H1 (cell line): ENCODE measurements around the gene SLC35F1. TPM values are rescaled to one million over a fixed set of nuclear protein-coding genes. Genes with fewer than 3 reads are reported as not detected.

Experiments
- CTCF ChIA-PET: fragments of 300-600 bp; sonication (Branson Sonifier 250); formaldehyde crosslinking; loops from one replicate; lab custom pipeline; 2021; ENCODE audit not compliant: partially characterized antibody; lab: Charles Lee
- POLR2A ChIA-PET: fragments of 300-600 bp; sonication (Branson Sonifier 250); formaldehyde crosslinking; loops from one replicate; lab custom pipeline; 2021; ENCODE audit warnings: inconsistent platforms; ENCODE audit not compliant: partially characterized antibody; lab: Charles Lee
- DNase-seq, 2 experiments: peaks; one replicate each; pipeline versions ENCODE4 v3.0.0 to v3.0.0-alpha.2; 2010 to 2022; ENCODE audit warnings: low spot score in 2 of 2, low read depth in 1 of 2, mixed read lengths in 1 of 2
- FAIRE-seq: peaks from 2 replicates; lab custom pipeline; 2011; peaks lifted over from hg19 to GRCh38; lab: Jason Lieb, UNC
- H2AFZ ChIP-seq: 2 replicates; pipeline ENCODE4 v1.8.1; 2012; ENCODE audit warnings: low read length, inconsistent platforms
- H2AK5ac ChIP-seq: 2 replicates; pipeline ENCODE4 v1.6.1; 2013; ENCODE audit warnings: low read depth, low read length
- H2BK120ac ChIP-seq: replicated peaks from 2 replicates; pipeline ENCODE3; 2013; ENCODE audit warnings: low read depth, low read length, inconsistent platforms
- H2BK12ac ChIP-seq: 2 replicates; pipeline ENCODE4 v1.6.1; 2013; ENCODE audit warnings: low read depth, low read length
- H2BK15ac ChIP-seq: 2 replicates; pipeline ENCODE4 v1.6.1; 2013; ENCODE audit warnings: low read length
- H2BK20ac ChIP-seq: 2 replicates; pipeline ENCODE4 v1.6.1; 2013; ENCODE audit warnings: low read length
- H2BK5ac ChIP-seq: 2 replicates; pipeline ENCODE4 v1.6.1; 2013; ENCODE audit warnings: low read depth, low read length
- H3K14ac ChIP-seq: 2 replicates; pipeline ENCODE4 v1.6.1; 2013; ENCODE audit warnings: inconsistent platforms; ENCODE audit not compliant: insufficient read length
- H3K18ac ChIP-seq: 2 replicates; pipeline ENCODE4 v1.6.1; 2013; ENCODE audit warnings: low read length; ENCODE audit errors: extremely low read depth
- H3K23ac ChIP-seq: 2 replicates; pipeline ENCODE4 v1.6.1; 2013; ENCODE audit warnings: inconsistent platforms; ENCODE audit not compliant: insufficient read length
- H3K23me2 ChIP-seq: 2 replicates; pipeline ENCODE4 v1.6.1; 2013; ENCODE audit warnings: low read depth, low read length
- H3K27ac ChIP-seq: 2 replicates; pipeline ENCODE4 v1.6.1; 2011; ENCODE audit warnings: low read depth, low read length, inconsistent platforms
- H3K27me3 ChIP-seq, 4 experiments: replicated peaks in 1 of 4; 1 replicate in 1 of 4; 2 replicates in 3 of 4; pipeline versions ENCODE4 v1.6.1 to v1.8.1; 2011 to 2013; ENCODE audit warnings: low read length in 3 of 4, mild to moderate bottlenecking in 3 of 4, inconsistent platforms in 2 of 4, mixed read lengths in 2 of 4, moderate library complexity in 1 of 4; ENCODE audit not compliant: control insufficient read depth in 3 of 4, insufficient read depth in 3 of 4; ENCODE audit errors: extremely low read depth in 1 of 4
- H3K36me3 ChIP-seq, 4 experiments: 2 replicates each; pipeline versions ENCODE4 v1.6.1 to v1.8.1; 2011 to 2013; ENCODE audit warnings: mild to moderate bottlenecking in 4 of 4, low read length in 3 of 4, moderate library complexity in 2 of 4, control low read depth in 1 of 4, inconsistent platforms in 1 of 4; ENCODE audit not compliant: insufficient read depth in 4 of 4, control insufficient read depth in 2 of 4
- H3K4ac ChIP-seq: replicated peaks from 2 replicates; pipeline ENCODE3; 2013; ENCODE audit warnings: low read length, low read depth, mixed read lengths, inconsistent platforms; ENCODE audit not compliant: insufficient read length
- H3K4me1 ChIP-seq, 4 experiments: replicated peaks in 1 of 4; 1 replicate in 1 of 4; 2 replicates in 3 of 4; pipeline versions ENCODE4 v1.6.1 to v1.8.1; 2011 to 2013; ENCODE audit warnings: low read length in 3 of 4, inconsistent platforms in 2 of 4, mixed read lengths in 1 of 4; ENCODE audit not compliant: insufficient read depth in 4 of 4, control insufficient read depth in 3 of 4
- H3K4me2 ChIP-seq, 2 experiments: 2 replicates each; pipeline versions ENCODE4 v1.6.1 to v1.8.1; 2011 to 2013; ENCODE audit warnings: low read depth in 2 of 2, low read length in 2 of 2, control low read depth in 1 of 2, inconsistent platforms in 1 of 2, mild to moderate bottlenecking in 1 of 2; ENCODE audit not compliant: insufficient read depth in 1 of 2
- H3K4me3 ChIP-seq, 4 experiments: fragments of 200-600, 300-600 bp in 1 of 4; sonication (generic), shearing (Covaris generic), sonication (Bioruptor Twin) in 1 of 4; 2 replicates each; pipeline versions ENCODE4 v1.5.1 to v1.8.1; 2011 to 2016; ENCODE audit warnings: low read length in 4 of 4, low read depth in 3 of 4, control low read depth in 2 of 4, inconsistent platforms in 2 of 4, mild to moderate bottlenecking in 2 of 4, mixed read lengths in 1 of 4, moderate library complexity in 1 of 4; ENCODE audit not compliant: insufficient read depth in 2 of 4; ENCODE audit errors: extremely low read depth in 1 of 4
- H3K56ac ChIP-seq: replicated peaks from 2 replicates; pipeline ENCODE3; 2013; ENCODE audit warnings: low read depth, mild to moderate bottlenecking, mixed read lengths, low read length, inconsistent platforms; ENCODE audit not compliant: insufficient read length
- H3K79me1 ChIP-seq: 2 replicates; pipeline ENCODE4 v1.6.1; 2013; ENCODE audit warnings: low read depth, low read length, control low read depth
- H3K79me2 ChIP-seq, 2 experiments: 2 replicates each; pipeline versions ENCODE4 v1.6.1 to v1.8.1; 2012 to 2013; ENCODE audit warnings: low read length in 2 of 2, mild to moderate bottlenecking in 2 of 2, inconsistent platforms in 1 of 2; ENCODE audit not compliant: insufficient read depth in 2 of 2, control insufficient read depth in 1 of 2
- H3K9ac ChIP-seq, 4 experiments: replicated peaks in 1 of 4; 1 replicate in 1 of 4; 2 replicates in 3 of 4; pipeline versions ENCODE4 v1.6.1 to v1.8.1; 2011 to 2013; ENCODE audit warnings: low read depth in 3 of 4, low read length in 3 of 4, control low read depth in 2 of 4, mild to moderate bottlenecking in 2 of 4, moderate library complexity in 2 of 4, inconsistent platforms in 1 of 4; ENCODE audit errors: extremely low read depth in 1 of 4
- H3K9me3 ChIP-seq, 2 experiments: 2 replicates each; pipeline versions ENCODE4 v1.6.1 to v1.8.1; 2012 to 2013; ENCODE audit warnings: mild to moderate bottlenecking in 2 of 2, moderate library complexity in 2 of 2, control low read depth in 1 of 2, inconsistent platforms in 1 of 2, low read depth in 1 of 2, low read length in 1 of 2, mixed read lengths in 1 of 2; ENCODE audit not compliant: insufficient read depth in 2 of 2
- H4K20me1 ChIP-seq, 2 experiments: replicated peaks in 1 of 2; 2 replicates each; pipeline versions ENCODE3 to v1.8.1; 2011 to 2013; ENCODE audit warnings: inconsistent platforms in 2 of 2, low read length in 2 of 2, mild to moderate bottlenecking in 1 of 2; ENCODE audit not compliant: insufficient read depth in 2 of 2, control insufficient read depth in 1 of 2
- H4K5ac ChIP-seq: 2 replicates; pipeline ENCODE4 v1.6.1; 2013; ENCODE audit warnings: low read length, low read depth, mixed read lengths, inconsistent platforms; ENCODE audit not compliant: insufficient read length
- H4K8ac ChIP-seq: 2 replicates; pipeline ENCODE4 v1.8.0; 2013; ENCODE audit warnings: mild to moderate bottlenecking, moderate library complexity, low read length, inconsistent platforms; ENCODE audit not compliant: insufficient read depth; ENCODE audit errors: extremely low read depth
- H4K91ac ChIP-seq: replicated peaks from 2 replicates; pipeline ENCODE3; 2013; ENCODE audit warnings: low read length, mixed read lengths, inconsistent platforms; ENCODE audit not compliant: insufficient read length
- ASH2L ChIP-seq: fragments of 200-600, 300-600 bp; sonication (generic); IDR thresholded peaks from one replicate; pipeline ENCODE4 v1.7.1; 2017; ENCODE audit warnings: low read length
- BACH1 ChIP-seq: IDR thresholded peaks from 2 replicates; pipeline ENCODE4 v1.6.1; 2012; ENCODE audit warnings: low read length, improper control_type of control experiment
- BCL11A ChIP-seq, 2 experiments: IDR thresholded peaks; one replicate each; pipeline ENCODE4 v1.6.1; 2011; ENCODE audit warnings: low read depth in 2 of 2, low read length in 2 of 2, mild to moderate bottlenecking in 2 of 2
- BRCA1 ChIP-seq: IDR thresholded peaks from 2 replicates; pipeline ENCODE4 v1.6.1; 2012; ENCODE audit warnings: low read depth, low read length, improper control_type of control experiment
- CHD1 ChIP-seq: IDR thresholded peaks from 2 replicates; pipeline ENCODE4 v1.6.1; 2012; ENCODE audit warnings: low read depth, low read length, improper control_type of control experiment
- FOSL1 ChIP-seq: IDR thresholded peaks from 2 replicates; pipeline ENCODE4 v1.6.1; 2011; ENCODE audit warnings: mild to moderate bottlenecking, low read depth, low read length, moderate library complexity; ENCODE audit not compliant: insufficient read depth
- HDAC2 ChIP-seq, 2 experiments: fragments of 300-600 bp in 1 of 2; sonication (generic) in 1 of 2; IDR thresholded peaks; 2 replicates each; pipeline ENCODE4 v1.6.1; 2011 to 2012; ENCODE audit warnings: low read depth in 2 of 2, low read length in 2 of 2, mild to moderate bottlenecking in 2 of 2, moderate library complexity in 2 of 2, borderline replicate concordance in 1 of 2, inconsistent platforms in 1 of 2
- MAX ChIP-seq: IDR thresholded peaks from 2 replicates; pipeline ENCODE4 v1.6.1; 2012; ENCODE audit warnings: inconsistent platforms
- NRF1 ChIP-seq: IDR thresholded peaks from 2 replicates; pipeline ENCODE4 v1.6.1; 2011; ENCODE audit warnings: mild to moderate bottlenecking, low read depth, low read length, improper control_type of control experiment
- POLR2A ChIP-seq, 2 experiments: IDR thresholded peaks; 1 replicate in 1 of 2; 2 replicates in 1 of 2; pipeline ENCODE4 v1.6.1; 2011; ENCODE audit warnings: low read depth in 2 of 2, low read length in 2 of 2, mild to moderate bottlenecking in 2 of 2; ENCODE audit errors: control extremely low read depth in 1 of 2
- POLR2AphosphoS5 ChIP-seq: IDR thresholded peaks from 2 replicates; pipeline ENCODE4 v1.6.1; 2011; ENCODE audit warnings: low read depth, low read length
- RAD21 ChIP-seq, 2 experiments: IDR thresholded peaks in 1 of 2; conservative IDR thresholded peaks in 1 of 2; 2 replicates each; pipeline ENCODE4 v1.6.1; 2011; ENCODE audit warnings: low read depth in 2 of 2, low read length in 2 of 2, improper control_type of control experiment in 1 of 2, inconsistent platforms in 1 of 2, mild to moderate bottlenecking in 1 of 2, moderate library complexity in 1 of 2
- SIRT6 ChIP-seq: IDR thresholded peaks from one replicate; pipeline ENCODE4 v1.7.1; 2012; ENCODE audit warnings: low read length, inconsistent platforms
- SIX5 ChIP-seq: IDR thresholded peaks from 2 replicates; pipeline ENCODE4 v1.6.1; 2011; ENCODE audit warnings: mild to moderate bottlenecking, low read depth, low read length
- TAF7 ChIP-seq: optimal IDR thresholded peaks from 2 replicates; pipeline ENCODE3; 2011; ENCODE audit warnings: low read depth, mild to moderate bottlenecking, inconsistent platforms, low read length, moderate library complexity, borderline replicate concordance
- TCF12 ChIP-seq: IDR thresholded peaks from 2 replicates; pipeline ENCODE4 v1.6.1; 2011; ENCODE audit warnings: low read depth, mild to moderate bottlenecking, low read length
- WGBS, 2 experiments: shearing (Covaris generic) in 1 of 2; methylation state at CpG; one replicate each; pipeline versions ENCODE4 v1.1.6 to v1.1.7; 2013 to 2015; ENCODE audit warnings: low lambda C conversion rate in 2 of 2, mixed read lengths in 2 of 2, inconsistent platforms in 1 of 2, low coverage in 1 of 2, missing lambda C conversion rate in 1 of 2; ENCODE audit not compliant: insufficient replicate concordance in 2 of 2, insufficient coverage in 1 of 2, insufficient read length in 1 of 2; ENCODE audit errors: extremely low coverage in 1 of 2, missing lambda C conversion rate in 1 of 2; 5-methylcytosine and 5-hydroxymethylcytosine counted together
- polyA plus RNA-seq, 7 experiments: library from polyadenylated mRNA; depleted of rRNA in 3 of 7; stranded (reverse) in 5 of 7; unstranded in 2 of 7; fragments of >200 nt in 5 of 7; fragments of 200-250 nt in 2 of 7; gene quantifications; 1 replicate in 5 of 7; 2 replicates in 1 of 7; 4 replicates in 1 of 7; pipeline versions ENCODE4 v1.2.1 to v1.2.3, GENCODE V29; 2011 to 2013; ENCODE audit warnings: missing spikeins in 2 of 7, mixed read lengths in 2 of 7
- total RNA-seq: library from RNA; stranded (reverse); fragmentation: NEBNext Ultra II Directional; extraction: Animal tissue kit (Norgen Biotek cat#: 25700); gene quantifications from 2 replicates; pipeline ENCODE4 v1.2.1, GENCODE V29; 2021

SLC35F1 gene
- total and polyA plus RNA-seq, 2 of the 8 experiments (the other 6 are each of a cell fraction or from before 2014, with no cell fraction given): 7.0 to 10.0 TPM

- 92% methylated on average over 1 of the region's 1 CpG; no CpG with 5 or more reads in 1 of the 2 experiments for WGBS, 2 experiments
- Histone ChIP-seq H3K14ac (no peak overlapping the region), H2BK20ac (no peak overlapping the region), H3K56ac (no peak overlapping the region), H3K79me2 (no peaks in the 10 kb centered on the region), H2AFZ (no peak overlapping the region), H3K36me3 (no peaks in the 10 kb centered on the region), H3K4me1 (no peaks in the 10 kb centered on the region), H2BK12ac (no peak overlapping the region), H4K5ac (no peak overlapping the region), H3K18ac (no peak overlapping the region), H3K27ac (no peak overlapping the region), H3K9me3 (no peaks in the 10 kb centered on the region), H3K4me3 (no peak overlapping the region), H2AK5ac (no peak overlapping the region), H3K27me3 (peaks cover 0 to 1% (median 0%) of the 10 kb centered on the region in 4 experiments; a peak in 1 of 7 replicates), H4K91ac (no peak overlapping the region), H3K23ac (no peak overlapping the region), H2BK15ac (no peak overlapping the region), H3K9ac (no peak overlapping the region), H2BK5ac (no peak overlapping the region), H3K23me2 (no peaks in the 10 kb centered on the region), H3K4me2 (no peak overlapping the region), H4K20me1 (no peaks in the 10 kb centered on the region), H3K4ac (no peak overlapping the region), H3K79me1 (no peaks in the 10 kb centered on the region), H2BK120ac (no peak overlapping the region), H4K8ac (no peak overlapping the region)
- ChIA-PET CTCF (interaction anchor here (1.0 kb wide), 1 partner anchor 110 kb away, joined by 3 read pairs; no protein-coding TSS in a partner anchor), POLR2A (no interaction called here)
- FAIRE-seq (no peak), DNase-seq (no peak)
- TF ChIP-seq TAF7 (no peak), SIX5 (no peak), POLR2AphosphoS5 (no peak), TCF12 (no peak), POLR2A (IDR thresholded peaks at IDR 0.05; ENCODE audit: control extremely low read depth in 1 of 2, low read depth in 2 of 2, low read length in 2 of 2) (no peak), ASH2L (no peak), CHD1 (no peak), HDAC2 (IDR thresholded peaks at IDR 0.05; ENCODE audit: borderline replicate concordance in 1 of 2, low read depth in 2 of 2, low read length in 2 of 2) (no peak), BCL11A (IDR thresholded peaks at IDR 0.05; ENCODE audit: low read depth in 2 of 2, low read length in 2 of 2) (no peak), FOSL1 (no peak), RAD21 (IDR thresholded peaks at IDR 0.05 in 1 of 2, conservative IDR thresholded peaks at IDR 0.05 in 1 of 2; ENCODE audit: low read depth in 2 of 2, low read length in 2 of 2) (no peak), SIRT6 (no peak), MAX (no peak), BACH1 (no peak), NRF1 (no peak), BRCA1 (no peak)
These were observed 239.5 kb downstream of the SLC35F1 start for GRCh38 chr6:118146584-118146983.
